Transverse colon (tissue), 4 donors: ENCODE data around the gene TMEM254.

ENCODE experiments used
- POLR2AphosphoS5 ChIP-seq, 3 donors: sonication (generic); formaldehyde crosslinking; IDR thresholded peaks; one replicate each; pipeline ENCODE4 v1.6.1; 2016; ENCODE audit warnings: antibody characterized with exemption in 3 of 3
- TF ChIP-seq, protein P1 (sequence below), 5 experiments: fragments of 200-600 bp in 3 of 5; fragments of 450-650 bp in 2 of 5; sonication (generic) in 3 of 5; IDR thresholded peaks; 1 replicate in 2 of 5; 2 replicates in 3 of 5; pipeline ENCODE4 v1.5.1; 2016 to 2017; ENCODE audit warnings: antibody characterized with exemption in 5 of 5, inconsistent platforms in 3 of 5, mild to moderate bottlenecking in 2 of 5, moderate library complexity in 1 of 5

- TF ChIP-seq, protein P1, sequence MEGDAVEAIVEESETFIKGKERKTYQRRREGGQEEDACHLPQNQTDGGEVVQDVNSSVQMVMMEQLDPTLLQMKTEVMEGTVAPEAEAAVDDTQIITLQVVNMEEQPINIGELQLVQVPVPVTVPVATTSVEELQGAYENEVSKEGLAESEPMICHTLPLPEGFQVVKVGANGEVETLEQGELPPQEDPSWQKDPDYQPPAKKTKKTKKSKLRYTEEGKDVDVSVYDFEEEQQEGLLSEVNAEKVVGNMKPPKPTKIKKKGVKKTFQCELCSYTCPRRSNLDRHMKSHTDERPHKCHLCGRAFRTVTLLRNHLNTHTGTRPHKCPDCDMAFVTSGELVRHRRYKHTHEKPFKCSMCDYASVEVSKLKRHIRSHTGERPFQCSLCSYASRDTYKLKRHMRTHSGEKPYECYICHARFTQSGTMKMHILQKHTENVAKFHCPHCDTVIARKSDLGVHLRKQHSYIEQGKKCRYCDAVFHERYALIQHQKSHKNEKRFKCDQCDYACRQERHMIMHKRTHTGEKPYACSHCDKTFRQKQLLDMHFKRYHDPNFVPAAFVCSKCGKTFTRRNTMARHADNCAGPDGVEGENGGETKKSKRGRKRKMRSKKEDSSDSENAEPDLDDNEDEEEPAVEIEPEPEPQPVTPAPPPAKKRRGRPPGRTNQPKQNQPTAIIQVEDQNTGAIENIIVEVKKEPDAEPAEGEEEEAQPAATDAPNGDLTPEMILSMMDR (IDR thresholded peaks at IDR 0.05), result no peak
- no peak for TF ChIP-seq POLR2AphosphoS5 (IDR thresholded peaks at IDR 0.05)
Observed at GRCh38 chr10:80122110-80122710, 43.7 kb downstream of the TMEM254 start.
